ENCODE results near the gene DNAJC7. TPM values are rescaled to one million over a fixed set of nuclear protein-coding genes. Genes with fewer than 3 reads are reported as not detected.

Gene DNAJC7
- total and polyA plus RNA-seq, 2 donors from 2014 or later = 88.1 to 141 TPM

DNA sequence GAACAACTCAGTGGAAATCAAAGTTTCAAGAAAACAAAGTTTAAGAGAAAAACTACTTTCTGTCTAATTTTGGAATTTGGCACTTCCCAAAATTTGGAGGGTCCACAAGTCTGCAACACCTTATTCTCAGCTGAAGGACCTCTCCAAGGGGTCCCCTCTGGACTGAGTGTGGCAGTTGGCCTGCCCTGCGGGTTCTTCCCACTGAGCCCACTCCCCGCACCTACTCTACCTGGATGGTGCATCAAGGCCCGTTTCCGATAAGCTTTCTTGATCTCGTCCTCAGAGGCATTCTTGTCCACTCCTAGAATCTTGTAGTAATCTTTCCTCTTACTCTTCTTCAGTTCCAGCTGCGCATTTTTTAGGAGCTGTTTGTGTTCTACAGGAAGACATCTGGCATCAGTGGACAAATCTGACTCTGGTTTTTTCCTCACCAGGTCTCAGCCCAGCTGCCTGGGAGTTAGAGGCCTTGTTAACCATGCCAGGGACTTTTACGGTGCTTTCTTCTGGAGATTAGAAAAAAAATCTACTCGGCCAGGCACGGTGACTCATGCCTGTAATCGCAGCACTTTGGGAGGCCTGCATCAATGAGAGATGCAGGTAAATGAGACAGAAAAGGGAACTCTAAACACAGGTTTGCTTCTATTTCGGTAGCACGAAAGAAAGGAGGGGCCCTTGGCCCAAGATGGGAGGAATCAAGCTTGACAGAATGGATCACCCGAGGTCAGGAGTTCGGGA is 35.0 kb downstream of the DNAJC7 start:
- Histone ChIP-seq H3K9ac (ENCODE audit: low read length in 3 of 3) (no peak overlapping the region), H3K9me3 (ENCODE audit: control insufficient read depth in 2 of 3, insufficient read depth in 1 of 3, low read length in 3 of 3) (no peaks in the 10 kb centered on the region), H3K4me3 (ENCODE audit: low read length in 3 of 3) (no peak overlapping the region), H3K27ac (ENCODE audit: low read depth in 2 of 2, low read length in 2 of 2) (no peak overlapping the region), H3K27me3 (ENCODE audit: control insufficient read depth, insufficient read depth, low read length) (no peaks in the 10 kb centered on the region), H3K36me3 (ENCODE audit: control insufficient read depth in 2 of 3, insufficient read depth in 3 of 3, low read length in 3 of 3) (peaks cover 9 to 41% (median 30%) of the 10 kb centered on the region in 3 donors), H3K4me1 (ENCODE audit: control insufficient read depth in 2 of 3, insufficient read depth in 2 of 3, low read depth in 1 of 3, low read length in 3 of 3) (peaks cover 0 to 4% (median 4%) of the 10 kb centered on the region in 3 donors)
- FAIRE-seq (no peak), DNase-seq (peak in 1 of 5 donors; percentile 43)
- intact Hi-C loops (cut with DNase I) = no loop called here
- no peak for TF ChIP-seq CTCF (IDR thresholded peaks at IDR 0.05; ENCODE audit: borderline replicate concordance, extremely low read depth, insufficient read depth)

- H3K27me3 ChIP-seq (ENCODE audit: control insufficient read depth, insufficient read depth, low read length) = no peaks in the 10 kb centered on the region
- DNase-seq (peak in 2 of 5 donors; percentile 25 to 44), FAIRE-seq (no peak)
- H3K4me1 ChIP-seq (ENCODE audit: control insufficient read depth in 2 of 3, insufficient read depth in 2 of 3, low read depth in 1 of 3, low read length in 3 of 3) = peaks cover 0 to 32% (median 31%) of the 10 kb centered on the region in 3 donors
- H3K9me3 ChIP-seq (ENCODE audit: control insufficient read depth in 2 of 3, insufficient read depth in 1 of 3, low read length in 3 of 3) = no peaks in the 10 kb centered on the region
- no peak for TF ChIP-seq CTCF (IDR thresholded peaks at IDR 0.05; ENCODE audit: borderline replicate concordance, extremely low read depth, insufficient read depth)
- no peak overlapping the region for H3K4me3 ChIP-seq (ENCODE audit: low read length in 3 of 3)
- H3K36me3 ChIP-seq (ENCODE audit: control insufficient read depth in 2 of 3, insufficient read depth in 3 of 3, low read length in 3 of 3) = peaks cover 4 to 48% (median 20%) of the 10 kb centered on the region in 3 donors
- H3K9ac ChIP-seq (ENCODE audit: low read length in 3 of 3) = no peak overlapping the region
- no peak overlapping the region for H3K27ac ChIP-seq (ENCODE audit: low read depth in 2 of 2, low read length in 2 of 2)
- intact Hi-C loops (cut with DNase I) = no loop called here
Measured at GRCh38 chr17:41977991-41978390, 39.2 kb downstream of the DNAJC7 start.

GRCh38 chr17:41976142-41976768 is 41.0 kb downstream of the DNAJC7 start:
- Histone ChIP-seq H3K27me3 (ENCODE audit: control insufficient read depth, insufficient read depth, low read length) (no peaks in the 10 kb centered on the region), H3K4me3 (ENCODE audit: low read length in 3 of 3) (peak overlapping the region in 1 of 3 donors; percentile 15), H3K9ac (ENCODE audit: low read length in 3 of 3) (no peak overlapping the region), H3K27ac (ENCODE audit: low read depth in 2 of 2, low read length in 2 of 2) (peak overlapping the region; percentile 35 to 63), H3K36me3 (ENCODE audit: control insufficient read depth in 2 of 3, insufficient read depth in 3 of 3, low read length in 3 of 3) (peaks cover 6 to 35% (median 14%) of the 10 kb centered on the region in 3 donors), H3K9me3 (ENCODE audit: control insufficient read depth in 2 of 3, insufficient read depth in 1 of 3, low read length in 3 of 3) (no peaks in the 10 kb centered on the region), H3K4me1 (ENCODE audit: control insufficient read depth in 2 of 3, insufficient read depth in 2 of 3, low read depth in 1 of 3, low read length in 3 of 3) (peaks cover 0 to 46% (median 40%) of the 10 kb centered on the region in 3 donors)
- intact Hi-C loops (cut with DNase I) = no loop called here
- DNase-seq (peak in 2 of 5 donors; percentile 47 to 80), FAIRE-seq (no peak)
- TF ChIP-seq CTCF (IDR thresholded peaks at IDR 0.05; ENCODE audit: borderline replicate concordance, extremely low read depth, insufficient read depth) = no peak
